ENCODE results near the gene NR4A3.

NR4A3 gene

GRCh38 chr9:99814359-99814758 lies 7.3 kb upstream of the NR4A3 start:
- DNase-seq (ENCODE audit: low spot score), result no peak

- DNase-seq (ENCODE audit: low spot score), result no peak
Observed at GRCh38 chr9:99816392-99816791, 5.3 kb upstream of the NR4A3 start.

DNA sequence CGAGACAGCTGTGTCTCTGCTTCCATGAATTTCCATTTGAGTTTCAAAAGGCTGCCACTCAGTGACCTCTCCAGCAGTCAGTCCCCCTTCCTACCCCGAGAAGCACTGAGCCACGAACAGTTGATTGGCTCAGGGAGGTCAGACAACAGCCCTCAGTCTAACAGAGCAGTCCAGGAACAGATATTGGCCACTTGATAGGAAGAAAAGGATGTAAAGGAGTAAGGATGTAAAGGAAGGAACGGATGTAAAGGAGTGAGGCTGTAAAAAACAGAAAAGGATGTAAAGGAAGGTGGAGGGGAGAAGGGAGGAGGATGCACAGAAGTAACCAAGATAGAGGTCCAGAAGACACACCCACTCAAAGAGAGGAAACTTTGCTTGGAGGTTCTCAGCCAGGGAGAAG lies 3.2 kb upstream of the NR4A3 start:
- DNase-seq (ENCODE audit: low spot score), result peak; percentile 28

DNA sequence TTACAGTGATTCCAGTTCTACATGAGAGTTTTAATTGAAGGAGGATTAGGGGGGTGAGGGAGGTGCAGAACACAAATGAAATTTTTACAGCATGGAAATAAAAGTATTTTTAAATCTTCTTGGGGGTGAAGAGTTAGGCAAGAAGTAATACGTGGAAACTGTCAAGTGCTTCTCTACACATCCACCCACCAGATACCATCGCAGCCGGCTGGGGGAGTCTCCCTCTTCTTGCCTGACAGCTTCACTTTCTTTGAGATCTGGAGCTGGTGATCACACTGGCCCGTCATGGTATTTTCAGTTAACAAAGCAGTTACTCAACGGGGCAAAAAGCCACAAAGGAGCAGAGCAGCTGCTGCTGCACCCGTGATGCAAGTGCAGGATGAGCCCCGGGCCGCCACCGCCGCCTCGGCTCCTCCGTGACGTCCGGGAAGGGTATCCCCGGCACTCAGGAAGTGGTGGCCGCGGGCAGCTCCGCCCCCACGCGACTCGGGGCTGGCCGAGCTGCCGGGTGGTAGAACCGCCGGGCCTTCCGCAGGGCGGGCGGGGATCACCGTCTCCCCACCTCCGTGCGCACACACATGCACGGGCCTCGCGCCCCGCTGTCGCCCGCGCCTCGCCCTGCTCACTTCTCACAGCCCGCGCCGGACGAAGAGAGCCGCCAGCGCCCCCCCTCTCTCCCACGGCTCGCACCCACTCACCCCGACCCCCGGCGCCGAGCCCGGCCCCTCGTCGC lies 2.4 kb upstream of the NR4A3 start:
- DNase-seq (ENCODE audit: low spot score), result peak; percentile 92

GRCh38 chr9:99819856-99820684 lies 1.6 kb upstream of the NR4A3 start:
- DNase-seq (ENCODE audit: low spot score), result peak; percentile 99

DNA sequence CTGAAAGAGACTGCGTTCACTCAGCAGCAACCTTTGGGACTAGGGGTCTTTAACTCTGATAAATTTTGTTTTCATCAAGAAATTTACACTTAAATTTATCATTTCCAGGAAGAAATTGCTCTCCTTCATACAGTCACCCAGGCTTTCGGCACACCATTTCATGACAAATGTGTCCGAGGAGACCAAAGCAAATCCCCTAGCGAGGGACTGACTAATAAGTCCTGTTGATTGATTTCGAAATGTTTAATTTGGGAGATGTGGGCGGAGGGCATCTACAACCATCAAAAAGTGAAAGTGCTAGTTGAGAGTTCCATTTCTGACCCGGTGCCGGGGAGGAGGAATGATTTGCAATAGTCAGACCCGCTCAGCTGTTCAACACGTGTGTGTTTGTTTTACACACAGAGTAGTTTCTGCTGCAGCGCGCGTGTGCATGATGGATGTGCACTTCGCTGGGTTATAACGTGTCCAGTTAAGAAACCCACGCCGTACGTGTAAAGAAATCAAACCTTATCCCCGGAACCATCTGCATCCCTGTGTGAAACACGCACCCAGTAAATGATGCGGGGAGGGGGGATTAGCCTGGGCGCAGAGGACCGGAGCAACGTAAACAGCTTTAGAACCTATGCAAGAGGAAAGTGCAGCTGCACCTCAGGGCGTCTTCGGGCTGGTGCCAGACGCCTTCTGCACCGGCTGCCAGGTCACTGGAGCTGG lies 845 bp upstream of the NR4A3 start:
- DNase-seq (ENCODE audit: low spot score), result peak; percentile 83

- DNase-seq (ENCODE audit: low spot score), result peak; percentile 83
Observed at GRCh38 chr9:99822109-99822805, 572 bp downstream of the NR4A3 start.

DNA sequence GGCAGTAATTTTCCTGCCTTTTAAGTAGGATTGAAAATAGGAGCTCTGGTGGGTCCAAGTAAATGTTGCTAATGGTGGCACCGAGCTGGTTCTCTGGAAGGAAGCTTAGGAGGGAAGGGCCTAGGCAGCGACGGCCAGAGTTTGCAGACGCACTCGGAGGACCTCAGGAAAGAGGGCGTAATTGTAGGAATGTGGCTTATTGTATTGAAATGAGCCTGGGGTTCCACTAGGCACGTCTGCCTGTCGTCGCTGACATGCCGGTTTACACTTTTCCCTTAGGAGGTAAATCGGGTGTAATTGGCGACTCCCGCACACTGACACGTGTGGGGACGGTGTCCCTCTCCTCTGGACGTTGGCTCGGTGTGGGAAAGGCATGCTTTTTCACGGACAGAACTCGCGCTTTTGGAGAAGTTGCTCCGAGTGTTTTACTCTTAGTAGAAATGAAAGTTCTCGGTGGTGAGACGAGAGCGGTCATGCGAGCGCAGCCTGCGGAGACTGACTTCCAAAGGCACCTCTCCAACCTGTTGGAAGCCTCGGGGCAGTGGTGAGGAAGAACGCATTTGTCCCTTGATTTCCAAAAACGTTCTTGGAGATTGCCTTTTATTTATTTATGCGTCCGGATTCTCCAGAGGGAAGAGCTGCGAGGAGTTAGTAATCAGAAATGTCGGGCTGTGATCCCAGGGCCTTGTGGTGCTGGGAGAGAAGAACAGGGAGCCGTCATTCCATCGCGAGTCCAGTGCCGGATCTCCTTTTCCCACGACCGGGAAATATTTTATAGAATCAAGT lies 1.3 kb downstream of the NR4A3 start:
- DNase-seq (ENCODE audit: low spot score), result peak; percentile 81

DNA sequence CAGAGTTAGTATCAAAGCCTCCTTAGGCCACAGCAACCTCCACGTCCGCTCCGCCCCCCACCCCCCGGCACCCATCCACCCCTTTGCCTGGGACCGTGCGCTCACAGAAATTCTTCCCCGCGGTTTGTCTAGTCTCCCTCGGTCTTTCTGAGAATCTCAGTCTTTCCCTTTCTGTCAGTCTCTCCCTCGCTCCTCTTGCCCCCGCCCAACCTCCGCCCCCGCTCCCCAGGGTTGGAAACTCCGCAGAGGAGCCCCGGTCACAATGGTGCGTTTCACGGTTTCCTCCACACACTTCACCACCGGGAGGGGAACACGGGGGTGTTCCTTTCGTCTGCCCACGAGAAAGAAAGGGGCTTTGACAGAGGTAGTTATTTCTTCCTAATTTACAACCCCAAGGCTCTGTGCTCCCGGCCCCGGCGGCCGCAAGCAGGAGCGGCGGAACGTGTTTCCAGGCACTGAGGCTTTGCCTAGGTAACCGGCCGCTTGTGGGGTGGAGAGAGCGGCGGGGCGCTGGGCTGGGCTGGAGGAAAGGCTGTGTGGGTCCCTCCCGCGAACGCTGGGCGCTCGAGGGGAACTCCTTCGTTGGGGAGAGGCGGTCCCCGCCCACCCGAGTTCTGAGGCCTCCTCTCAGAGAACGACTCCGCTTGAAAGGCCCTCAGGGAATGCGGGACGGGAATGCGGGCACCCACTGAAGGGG lies 2.1 kb downstream of the NR4A3 start:
- DNase-seq (ENCODE audit: low spot score), result peak; percentile 33

- DNase-seq (ENCODE audit: low spot score), result no peak
Observed at GRCh38 chr9:99824378-99825171, 2.9 kb downstream of the NR4A3 start.

DNA sequence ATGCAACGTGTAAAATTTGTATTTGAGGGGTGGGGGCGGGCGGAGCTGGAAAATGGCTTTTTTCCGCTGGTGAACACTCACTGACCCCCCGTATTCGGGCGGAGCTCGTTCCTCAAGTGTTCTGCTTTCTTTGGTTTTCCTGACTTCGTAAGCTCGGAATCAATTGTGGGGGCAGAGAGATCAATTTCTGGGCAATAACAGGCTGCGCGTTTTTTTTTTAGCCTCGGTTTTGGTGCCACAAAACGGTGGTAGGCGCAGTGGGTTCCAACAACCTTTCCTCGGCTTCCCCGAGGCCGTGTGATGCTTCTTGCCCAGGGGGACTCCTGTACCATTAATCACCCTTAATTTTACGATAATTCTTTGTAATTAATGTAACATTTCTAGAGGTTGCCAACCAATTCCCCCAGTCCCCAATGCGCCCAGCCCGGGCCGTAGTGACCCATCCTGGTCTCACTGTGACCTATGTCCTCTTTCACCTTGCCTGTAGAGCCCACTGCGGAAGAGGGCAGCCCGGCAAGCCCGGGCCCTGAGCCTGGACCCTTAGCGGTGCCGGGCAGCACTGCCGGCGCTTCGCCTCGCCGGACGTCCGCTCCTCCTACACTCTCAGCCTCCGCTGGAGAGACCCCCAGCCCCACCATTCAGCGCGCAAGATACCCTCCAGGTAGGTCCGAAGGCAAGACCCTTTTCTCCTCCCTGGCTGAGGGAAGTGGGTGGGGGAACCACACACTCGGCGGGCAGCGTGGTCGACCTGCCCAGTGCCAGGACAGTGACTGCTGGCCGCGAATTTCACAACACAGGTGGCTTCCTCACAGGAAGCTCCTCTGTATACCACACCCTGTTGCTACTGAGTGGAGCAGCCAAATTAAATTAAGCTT lies 3.7 kb downstream of the NR4A3 start:
- DNase-seq (ENCODE audit: low spot score), result no peak

DNA sequence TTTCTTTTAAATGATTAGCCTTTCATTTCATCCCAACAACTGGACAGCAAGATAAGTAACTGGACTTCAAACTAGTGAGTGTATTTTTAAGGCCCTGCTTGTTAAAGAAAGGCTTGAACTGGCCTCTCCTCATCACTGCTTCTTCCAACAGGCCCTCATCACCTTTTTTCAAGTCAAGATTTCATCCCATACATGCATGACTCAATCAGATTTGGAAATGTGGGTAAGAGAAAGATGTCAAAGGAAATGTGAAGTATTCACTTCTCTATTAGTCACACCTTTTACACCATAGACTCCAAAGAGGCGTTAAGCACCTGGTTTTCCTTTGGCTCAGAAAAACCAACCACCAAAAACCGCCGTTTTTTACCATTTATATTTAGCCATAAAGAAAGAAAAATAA lies 4.9 kb downstream of the NR4A3 start:
- no peak for DNase-seq (ENCODE audit: low spot score)

- DNase-seq (ENCODE audit: low spot score), result no peak
Observed at GRCh38 chr9:99827244-99827643, 5.6 kb downstream of the NR4A3 start.

DNA sequence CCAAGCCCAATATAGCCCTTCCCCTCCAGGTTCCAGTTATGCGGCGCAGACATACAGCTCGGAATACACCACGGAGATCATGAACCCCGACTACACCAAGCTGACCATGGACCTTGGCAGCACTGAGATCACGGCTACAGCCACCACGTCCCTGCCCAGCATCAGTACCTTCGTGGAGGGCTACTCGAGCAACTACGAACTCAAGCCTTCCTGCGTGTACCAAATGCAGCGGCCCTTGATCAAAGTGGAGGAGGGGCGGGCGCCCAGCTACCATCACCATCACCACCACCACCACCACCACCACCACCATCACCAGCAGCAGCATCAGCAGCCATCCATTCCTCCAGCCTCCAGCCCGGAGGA lies 6.3 kb downstream of the NR4A3 start:
- DNase-seq (ENCODE audit: low spot score), result no peak

GRCh38 chr9:99828417-99829176 lies 6.9 kb downstream of the NR4A3 start:
- no peak for DNase-seq (ENCODE audit: low spot score)

DNA sequence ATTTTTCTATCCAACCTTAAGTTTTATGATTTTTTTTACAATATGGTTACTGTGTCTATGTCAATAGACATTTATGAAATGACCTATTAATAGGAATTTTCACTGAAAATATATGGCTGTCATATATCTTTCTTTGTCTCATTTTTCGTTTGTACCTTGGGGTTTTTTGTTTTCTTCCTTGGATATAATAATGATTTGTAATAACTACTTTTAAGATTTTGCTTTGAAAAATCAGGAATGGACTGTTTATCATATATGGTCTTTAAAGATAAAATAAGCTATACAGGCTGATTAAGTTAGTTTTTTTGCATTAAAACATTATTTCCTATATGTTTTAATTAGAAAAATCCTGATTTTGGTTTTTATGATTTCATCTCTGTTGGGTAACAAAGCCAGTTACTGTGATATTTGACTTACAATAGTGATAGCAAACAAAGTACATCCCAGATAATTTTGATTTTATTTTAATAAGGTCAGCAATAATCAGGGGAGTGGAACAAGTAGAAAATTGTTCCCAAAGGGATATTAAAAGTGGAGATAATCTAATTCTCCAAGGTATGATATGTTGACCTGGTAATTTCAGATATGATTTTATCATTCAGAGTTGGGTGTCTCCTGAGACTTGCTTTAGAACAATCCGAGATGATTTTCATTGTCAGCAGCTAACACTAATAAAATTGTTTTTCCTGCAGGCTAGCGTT lies 10.3 kb downstream of the NR4A3 start:
- DNase-seq (ENCODE audit: low spot score), result no peak

DNA sequence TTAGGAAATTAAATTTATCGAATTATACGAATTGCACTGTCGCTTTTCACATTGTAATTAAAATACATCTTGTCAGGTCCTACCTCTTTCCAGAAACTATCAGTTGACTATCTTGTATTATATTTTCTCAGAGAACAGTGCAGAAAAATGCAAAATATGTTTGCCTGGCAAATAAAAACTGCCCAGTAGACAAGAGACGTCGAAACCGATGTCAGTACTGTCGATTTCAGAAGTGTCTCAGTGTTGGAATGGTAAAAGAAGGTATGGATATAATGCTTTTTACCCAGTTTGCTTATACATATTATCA lies 10.8 kb downstream of the NR4A3 start:
- DNase-seq (ENCODE audit: low spot score), result no peak

GRCh38 chr9:99833735-99834134 lies 12.1 kb downstream of the NR4A3 start:
- peak; percentile 26 for DNase-seq (ENCODE audit: low spot score)

Data from RKO (cell line).